ENCODE results near the gene HERC2.
A peak's percentile ranks its signal among the peaks of the same experiment; 100 is the strongest.
"Not testable (repeated sequence)": the region's sequence is repeated elsewhere in the genome, so short reads cannot be mapped to it uniquely, and the experiment has no call there.

Gene HERC2

DNA sequence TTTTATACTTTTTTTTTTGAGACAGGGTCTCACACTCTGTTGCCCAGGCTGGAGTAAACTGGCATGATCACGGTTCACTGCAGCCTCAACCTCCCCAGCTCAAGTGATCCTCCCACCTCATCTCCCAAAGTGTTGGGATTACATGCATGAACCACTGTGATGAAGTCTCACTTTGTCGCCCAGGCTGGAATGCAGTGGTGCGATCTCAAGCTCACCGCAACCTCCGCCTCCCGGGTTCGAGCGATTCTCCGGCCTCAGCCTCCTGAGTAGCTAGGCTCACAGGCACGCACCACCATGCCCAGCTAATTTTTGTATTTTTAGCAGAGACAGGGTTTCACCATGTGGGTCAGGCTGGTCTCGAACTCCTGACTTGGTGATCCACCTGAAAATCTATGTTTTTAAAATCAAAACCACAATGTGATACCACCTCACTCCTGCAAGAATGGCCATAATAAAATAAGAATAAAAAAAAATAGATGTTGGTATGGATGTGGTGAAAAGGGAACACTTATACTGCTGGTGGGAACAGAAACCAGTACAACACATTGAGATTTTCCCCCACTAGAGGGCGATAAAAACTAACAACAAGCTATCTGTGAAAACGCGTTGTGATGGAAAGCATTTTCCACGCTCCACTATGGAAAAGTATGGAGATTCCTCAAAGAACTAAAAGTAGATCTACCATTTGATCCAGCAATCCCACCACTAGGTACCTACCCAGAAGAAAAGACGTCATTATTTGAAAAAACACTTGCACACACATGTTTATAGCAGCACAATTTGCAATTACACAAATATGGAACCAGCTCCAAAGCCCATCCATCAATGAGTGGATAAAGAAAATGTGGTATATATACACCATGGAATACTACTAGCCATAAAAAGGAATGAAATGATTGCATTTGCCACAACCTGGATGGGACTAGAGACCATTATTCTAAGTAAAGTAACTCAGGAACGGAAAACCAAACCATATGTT, 196.0 kb downstream of the HERC2 start:
- DNase-seq: peak; percentile 5 to 13

DNA sequence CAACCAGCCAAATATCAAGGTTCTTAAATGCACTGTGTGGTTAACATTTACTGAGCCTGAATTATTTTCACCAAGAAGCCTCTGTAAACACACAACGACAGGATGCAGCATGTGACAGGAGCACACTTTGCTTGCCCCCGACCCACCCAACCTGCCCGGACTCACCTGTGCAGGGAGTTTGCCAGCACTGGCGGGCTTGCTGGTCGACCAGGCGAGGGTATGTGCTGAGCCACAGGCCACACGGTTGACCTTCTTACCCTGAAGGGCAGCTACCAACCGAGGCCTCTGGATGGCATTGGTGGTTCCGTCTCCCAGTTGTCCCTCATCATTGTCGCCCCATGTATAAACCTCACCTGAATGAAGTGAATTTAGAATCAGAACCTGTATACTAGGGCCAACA, 197.1 kb downstream of the HERC2 start:
- DNase-seq: no peak

DNA sequence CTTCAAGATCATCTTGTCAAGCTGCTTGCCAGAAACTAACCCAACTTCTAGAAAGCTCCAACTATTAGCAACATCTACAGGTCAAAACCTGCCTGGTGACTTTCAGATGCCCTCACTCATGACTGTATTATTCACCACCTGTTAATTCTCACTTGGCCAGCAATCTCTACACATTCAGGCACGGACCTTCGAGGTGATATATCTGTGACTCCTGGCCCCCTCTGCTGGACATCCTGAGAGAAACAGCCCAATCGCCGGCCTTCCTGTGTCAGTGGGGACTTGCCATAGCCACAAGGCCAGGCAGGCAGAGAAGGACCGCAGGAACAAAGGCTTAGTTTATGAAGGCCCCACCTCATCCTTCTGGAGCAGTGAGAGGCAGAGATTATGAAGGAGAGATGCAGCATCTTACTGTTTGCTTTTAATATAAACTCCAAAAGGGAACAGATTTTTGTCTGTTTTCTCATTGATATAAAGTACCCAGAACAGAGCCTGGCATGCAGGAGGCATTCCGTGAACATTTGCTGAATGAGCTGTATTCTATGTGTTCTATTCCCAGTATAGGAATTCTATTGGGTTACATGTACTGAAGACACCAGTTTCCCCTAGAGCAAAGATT, 198.5 kb downstream of the HERC2 start:
- DNase-seq: no peak

DNA sequence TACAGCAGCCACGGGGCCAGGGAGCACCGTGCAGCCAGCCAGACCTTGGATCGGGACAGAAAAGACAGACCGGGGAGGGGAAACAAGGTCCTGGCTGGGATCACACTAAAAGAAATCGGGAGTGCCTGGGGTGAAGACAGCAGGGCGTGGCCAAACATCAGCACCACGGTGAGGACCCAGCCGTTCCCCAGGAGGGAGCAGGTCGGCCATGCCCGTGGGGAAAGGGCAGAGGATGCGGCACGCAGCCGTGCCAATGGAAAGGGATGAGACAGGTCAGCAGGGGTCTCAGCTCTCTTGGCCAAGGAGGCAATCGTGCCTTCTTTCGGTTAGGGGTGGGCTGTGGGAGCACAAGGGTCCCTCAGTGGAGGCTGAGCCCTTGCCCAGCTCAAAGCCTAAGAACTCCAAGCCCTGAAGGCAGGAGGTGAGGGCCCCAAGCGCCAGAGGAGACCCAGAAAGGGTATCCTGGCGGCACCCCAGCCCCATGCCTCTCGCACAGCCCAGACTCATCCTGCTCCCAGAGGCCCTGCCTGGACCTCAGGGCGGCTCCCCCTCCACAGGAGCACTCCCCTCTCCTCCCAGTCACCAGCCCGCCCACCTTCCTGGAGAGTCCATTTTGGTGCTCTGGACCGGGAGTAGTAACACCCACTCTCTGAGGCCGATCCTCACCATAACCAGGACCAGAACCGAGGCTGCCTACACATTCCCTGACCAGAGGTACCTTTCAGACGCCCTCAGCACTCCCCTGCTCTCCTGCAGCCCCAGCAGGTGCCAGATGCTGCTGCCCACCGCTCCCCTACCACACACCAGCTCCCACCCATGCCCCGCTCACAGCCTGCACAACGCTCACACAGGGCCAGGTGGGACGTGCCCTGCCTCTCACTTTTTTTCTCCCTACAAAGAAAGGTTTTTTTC, 199.7 kb downstream of the HERC2 start:
- DNase-seq: no peak

DNA sequence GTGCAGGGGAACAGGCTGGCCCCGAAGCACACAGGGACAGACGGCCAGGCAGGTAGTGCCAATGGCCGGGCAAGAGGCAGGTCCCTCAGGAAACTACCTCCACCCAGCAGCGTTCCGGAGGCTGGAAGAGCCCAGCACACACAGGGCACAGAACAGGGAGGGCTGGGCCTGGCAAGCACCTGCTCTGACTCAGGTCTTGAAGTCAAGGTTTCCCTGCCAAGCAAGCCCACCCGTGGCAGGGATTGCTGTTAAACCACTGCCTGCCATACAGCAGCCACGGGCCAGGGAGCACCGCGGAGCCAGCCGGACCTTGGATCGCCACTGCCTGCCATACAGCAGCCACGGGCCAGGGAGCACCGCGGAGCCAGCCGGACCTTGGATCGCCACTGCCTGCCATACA, 200.4 kb downstream of the HERC2 start:
- DNase-seq: not testable (repeated sequence)

DNA sequence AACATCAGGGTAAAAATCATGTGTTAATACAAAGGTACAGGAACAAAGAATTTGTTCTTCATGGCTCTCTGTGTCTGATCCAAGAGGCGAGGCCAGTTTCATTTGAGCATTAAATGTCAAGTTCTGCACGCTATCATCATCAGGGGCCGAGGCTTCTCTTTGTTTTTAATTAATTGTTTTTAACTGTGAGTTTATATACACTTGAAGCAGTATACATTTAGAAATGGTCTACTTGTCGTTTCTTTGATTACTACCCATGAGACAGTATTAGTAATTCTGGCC, 201.7 kb downstream of the HERC2 start:
- no peak for DNase-seq

DNA sequence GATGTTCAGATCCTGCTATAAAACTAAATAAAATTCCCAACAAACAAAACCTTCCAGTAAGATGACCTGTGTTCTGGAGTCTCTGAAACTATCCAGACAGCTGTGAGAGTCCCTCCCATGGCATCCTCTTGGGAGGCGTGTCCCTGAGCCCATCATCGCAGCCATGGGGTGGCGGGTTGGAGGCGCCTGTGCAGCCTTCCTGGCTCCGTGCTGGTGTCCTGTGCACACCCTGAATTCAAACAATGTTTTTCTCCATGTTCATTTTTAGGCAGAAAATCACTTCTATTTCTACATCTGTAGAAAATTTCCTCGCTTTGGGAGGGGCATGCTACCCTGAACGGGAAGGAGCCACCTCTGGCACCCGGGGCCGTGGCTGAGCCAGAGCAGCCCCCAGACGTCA, 203.4 kb downstream of the HERC2 start:
- DNase-seq: no peak

DNA sequence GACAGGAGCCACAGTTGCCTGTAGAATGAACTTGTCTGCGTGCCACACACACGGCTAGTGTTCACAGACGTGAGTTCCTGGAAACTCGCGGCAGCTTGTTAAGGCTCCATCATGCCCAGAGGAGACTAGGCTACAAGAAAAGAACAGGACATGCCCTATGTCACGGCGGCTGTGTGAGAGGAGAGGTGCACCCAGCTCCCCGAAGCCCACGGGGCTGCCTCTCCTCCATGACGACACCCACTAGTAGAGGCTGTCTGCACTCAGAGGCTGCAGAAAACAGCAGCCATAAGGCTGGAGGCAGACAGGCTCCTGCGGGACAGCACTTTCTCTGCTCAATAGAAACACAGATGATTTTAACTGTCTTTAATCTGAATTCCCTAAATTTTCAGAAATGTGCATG, 203.9 kb downstream of the HERC2 start:
- no peak for DNase-seq

DNA sequence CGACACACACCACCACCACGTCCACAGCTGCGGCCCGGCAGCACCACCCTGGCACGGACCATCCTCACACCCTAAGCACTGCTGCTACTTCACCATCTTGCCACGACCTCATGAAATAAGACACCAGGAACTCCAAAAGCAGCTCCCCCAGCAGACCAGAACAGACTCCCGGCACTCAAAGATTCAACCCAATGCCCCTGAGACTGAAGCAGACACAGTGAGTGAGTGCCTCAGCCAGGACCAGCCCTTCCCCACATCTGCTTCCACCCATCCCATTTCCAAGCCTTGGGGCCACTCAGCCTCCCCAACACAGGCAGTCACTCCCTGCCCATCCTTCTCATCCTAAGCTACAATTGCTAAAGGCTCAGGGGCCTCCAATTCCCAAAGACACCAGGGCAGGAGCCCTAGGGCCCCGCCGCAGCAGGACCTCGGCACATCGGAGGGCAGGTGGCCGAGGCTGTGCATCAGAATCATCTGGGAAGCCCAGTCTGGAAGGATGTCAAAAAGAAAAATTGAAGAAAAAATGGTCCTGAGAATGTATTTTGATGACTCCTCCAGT, 204.5 kb downstream of the HERC2 start:
- no peak for DNase-seq

DNA sequence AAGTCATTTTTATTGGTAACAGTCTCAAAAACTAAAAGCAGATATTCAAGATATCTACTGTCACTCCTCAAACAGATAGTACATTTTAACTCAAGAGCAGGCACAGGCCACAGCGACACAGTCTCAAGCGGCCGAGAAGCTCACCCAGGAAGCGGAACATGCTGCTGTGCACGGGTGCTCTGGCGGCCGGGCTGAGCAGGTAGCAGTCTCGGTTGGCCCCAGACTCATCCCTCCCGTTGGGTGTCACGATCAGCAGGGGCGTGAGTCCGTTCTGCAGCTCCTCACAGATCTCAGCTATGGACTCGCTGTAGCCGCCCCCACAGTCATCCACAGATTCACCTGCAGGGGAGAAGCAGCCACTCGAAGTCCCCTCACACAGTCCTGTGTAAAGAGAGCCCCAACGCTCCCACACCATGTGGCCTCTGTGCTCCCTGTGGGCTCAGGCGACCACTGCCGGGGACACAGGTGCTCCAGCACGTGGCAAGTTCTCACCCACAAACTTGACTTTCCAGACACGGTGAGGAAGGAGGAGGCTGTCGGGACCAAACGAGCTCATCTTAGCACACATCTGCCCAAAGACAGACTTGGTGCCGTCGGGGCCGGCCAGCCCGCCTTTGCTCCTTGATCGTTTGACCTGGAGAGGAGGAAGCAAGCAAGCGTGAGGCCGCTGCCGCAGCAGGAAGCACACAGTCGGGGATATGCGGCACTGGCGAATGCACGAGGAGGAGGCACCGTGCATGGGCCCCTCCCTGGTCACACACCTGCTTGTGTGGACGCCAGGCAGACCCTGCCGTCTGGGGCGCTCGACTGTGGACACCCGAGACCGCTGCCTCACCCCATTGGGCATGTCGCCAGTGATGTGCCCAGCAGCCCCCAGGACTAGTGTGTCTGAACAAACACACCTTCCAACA, 205.2 kb downstream of the HERC2 start:
- DNase-seq: no peak

DNA sequence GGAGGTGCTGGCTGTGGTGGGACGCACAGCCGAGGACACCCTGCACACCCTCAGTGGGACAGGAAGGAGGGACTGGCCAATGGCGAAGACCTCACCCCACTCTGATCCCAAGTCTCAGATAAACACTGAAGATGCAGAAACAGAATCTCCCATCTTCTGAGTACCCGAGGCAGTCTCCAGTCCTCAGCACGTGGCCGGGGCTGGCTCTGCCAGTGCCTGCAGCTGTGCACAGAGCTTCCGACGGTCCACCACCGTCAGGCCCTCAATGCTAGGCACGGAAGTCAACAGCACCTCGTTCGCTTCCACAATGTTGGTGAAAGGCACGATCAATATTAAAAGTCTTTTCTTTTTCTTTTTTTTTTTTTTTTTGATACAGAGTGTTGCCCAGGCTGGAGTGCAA, 206.1 kb downstream of the HERC2 start:
- no peak for DNase-seq

DNA sequence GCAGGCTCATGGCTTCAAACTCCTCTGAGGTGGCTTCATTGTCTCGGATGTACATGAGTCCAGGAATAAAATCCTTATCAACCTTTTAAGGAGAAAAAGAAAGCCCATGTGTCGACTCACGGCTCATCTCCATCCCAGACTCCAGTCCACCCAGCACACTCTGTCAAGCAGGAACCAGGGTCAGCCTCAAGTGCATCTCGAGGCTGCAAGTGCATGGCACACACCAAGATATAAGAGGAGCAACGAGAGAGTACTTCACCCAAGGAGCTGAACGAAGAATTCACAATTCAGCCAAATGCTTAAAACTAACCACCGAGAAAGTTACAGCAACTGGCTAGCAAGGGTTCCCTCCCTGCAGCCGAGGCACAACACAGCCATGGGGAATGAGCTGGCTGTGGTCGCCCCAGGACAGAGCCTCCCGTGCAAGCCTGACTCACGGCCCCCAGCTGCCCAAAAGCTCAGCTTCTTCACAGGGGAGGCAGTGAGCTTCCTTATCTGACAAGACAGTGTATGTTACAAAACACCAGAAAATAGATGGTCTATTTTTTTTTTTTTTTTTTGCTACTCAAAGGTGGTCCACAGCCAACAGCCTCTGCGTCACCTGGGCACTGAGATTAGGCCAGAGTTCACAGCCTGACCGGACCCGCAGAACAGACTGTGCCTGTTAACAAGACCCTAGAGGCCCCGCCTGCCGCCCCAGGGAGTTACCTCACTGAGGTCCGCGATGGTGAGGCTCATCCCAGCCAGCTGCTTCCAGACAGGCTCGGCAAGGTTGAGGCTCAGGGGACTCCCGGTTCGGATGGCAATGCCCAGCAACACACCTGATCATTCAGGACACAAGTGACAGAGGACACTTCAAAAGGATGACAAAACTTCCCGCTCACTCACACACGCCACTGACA, 207.0 kb downstream of the HERC2 start:
- no peak for DNase-seq

DNA sequence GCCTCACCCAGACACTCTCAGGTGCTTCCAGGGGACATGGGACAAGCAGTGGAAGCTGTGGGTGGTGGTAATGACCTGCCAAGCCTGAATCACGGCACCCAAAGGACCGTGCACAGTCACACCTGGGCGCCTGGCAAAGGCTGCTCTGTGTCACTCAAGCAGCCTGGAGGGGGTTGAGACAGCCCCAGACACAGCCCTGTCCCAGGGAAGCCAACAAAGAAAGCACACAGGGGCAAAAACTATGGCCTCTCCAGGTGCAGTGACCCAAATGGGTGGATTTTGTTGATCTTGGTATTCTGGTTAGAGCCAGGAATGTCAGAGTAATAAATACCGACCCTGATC, 207.9 kb downstream of the HERC2 start:
- DNase-seq: no peak

DNA sequence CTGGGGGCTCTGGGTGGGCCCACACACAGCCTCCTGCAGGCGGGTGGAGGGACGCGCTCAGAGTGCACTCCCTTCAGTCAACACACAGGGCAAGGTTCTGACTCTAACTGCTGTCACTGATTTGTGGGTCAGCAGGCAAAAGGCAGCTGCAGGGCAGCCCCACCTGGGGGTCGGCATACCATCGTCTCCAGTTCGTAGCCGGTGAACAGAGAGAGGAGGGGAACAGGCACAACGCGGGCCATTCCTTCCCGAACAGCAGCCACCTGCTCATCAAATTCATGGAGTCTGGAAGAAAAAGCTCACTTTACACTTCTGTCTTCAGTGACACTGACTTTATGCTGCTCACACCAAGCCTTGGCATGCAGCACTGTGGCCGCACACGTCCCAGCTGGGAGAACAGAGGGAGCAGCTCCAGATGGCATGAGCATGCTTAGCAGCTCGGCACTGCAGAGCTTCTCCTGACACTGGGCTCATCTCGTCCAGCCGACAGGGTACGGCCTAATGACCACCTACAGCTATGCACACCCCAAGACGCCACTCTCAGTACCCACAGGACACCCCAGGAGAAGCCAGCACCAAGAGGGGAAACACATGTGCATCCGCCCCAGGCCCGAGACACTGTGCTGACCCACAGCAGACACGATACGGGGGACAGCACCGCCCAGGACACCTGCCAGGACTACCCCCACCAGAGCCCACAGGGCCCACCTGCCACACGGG, 208.4 kb downstream of the HERC2 start:
- no peak for DNase-seq

DNA sequence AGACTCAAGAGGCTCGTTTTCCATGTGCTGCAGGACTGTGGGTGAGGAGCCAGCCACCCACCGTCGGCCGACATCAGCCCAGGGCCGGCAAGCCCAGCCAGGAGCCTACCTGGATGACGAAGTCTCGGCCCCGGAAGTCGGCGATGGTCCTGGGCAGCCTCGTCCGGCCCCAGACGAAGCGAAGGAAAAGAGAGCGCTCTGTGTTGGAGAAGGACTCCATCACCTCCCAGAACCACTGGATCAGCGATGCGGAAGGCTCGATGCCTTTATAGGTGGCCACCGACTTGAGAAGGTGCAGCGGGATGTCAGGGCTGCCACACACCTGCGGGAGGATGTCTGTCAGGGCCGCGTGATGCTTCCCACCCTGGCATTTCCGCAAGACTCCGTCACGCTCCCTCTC, 209.0 kb downstream of the HERC2 start:
- no peak for DNase-seq

DNA sequence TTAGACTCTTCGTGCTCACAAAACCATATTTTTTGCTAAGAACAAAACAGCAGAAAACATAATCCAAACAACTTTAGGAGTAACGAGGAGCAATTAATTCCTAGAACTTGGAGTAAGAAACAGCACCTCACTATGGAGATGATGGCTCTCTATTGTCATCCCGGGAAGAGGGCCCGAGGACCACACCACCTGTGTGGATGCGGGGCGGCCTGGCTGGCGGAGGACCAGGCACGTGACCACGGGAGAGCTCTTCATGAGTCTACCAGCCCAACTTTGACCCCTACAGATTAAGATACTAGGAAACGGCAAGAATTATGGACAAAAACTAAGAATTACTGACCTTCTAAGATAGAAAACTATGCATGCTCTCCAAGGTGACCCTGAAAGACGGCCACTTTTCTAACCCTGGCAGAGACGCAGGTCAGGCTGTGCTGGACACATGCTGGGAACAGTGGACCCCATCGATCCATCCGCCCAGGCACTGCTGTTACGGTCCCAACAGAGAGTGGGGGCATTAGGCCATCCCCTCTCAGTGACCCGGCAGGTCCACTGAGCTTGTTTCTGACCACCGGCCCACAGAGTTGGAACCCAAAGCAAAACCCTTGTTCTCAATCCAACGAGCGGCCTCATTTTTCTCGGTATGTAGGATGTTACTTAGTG, 209.7 kb downstream of the HERC2 start:
- no peak for DNase-seq

DNA sequence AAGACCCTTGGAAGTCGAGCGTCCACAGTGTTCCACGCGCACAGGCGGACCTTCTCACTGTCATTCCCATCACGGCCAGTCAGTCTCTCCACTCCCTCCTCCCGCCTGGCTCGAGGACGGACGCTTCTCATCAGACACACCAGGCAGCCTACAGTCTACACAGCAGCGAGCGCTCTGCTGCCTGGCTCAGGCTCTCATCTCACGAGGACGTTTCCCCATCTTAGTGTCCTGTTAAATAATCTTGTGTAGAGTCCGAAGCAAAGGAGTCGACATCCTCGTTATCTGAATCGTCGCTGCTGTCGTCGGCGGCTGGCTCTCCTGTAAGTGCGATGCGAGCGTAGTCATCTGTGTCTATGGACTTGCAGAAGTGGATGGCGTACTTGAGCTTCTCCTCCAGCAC, 210.4 kb downstream of the HERC2 start:
- no peak for DNase-seq

DNA sequence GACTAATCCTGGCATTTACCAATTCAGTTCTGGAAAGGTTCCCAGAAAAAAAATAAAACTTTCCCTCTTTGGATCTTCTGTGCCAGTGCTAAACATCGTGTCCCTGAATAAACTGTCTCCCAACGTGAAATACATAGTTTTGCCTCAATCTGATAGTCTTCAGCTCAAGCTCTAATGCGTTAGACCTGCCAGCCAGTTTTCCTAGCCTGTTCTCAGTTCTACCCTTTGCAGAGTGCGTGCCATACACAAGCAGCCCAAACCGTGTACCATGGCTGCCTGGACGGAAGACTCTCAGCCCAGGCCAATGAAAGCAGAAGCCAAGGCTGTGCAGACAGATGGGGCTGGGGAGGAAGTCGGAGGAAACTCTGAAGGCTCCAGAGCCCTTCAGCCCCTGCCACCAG, 211.5 kb downstream of the HERC2 start:
- no peak for DNase-seq

DNA sequence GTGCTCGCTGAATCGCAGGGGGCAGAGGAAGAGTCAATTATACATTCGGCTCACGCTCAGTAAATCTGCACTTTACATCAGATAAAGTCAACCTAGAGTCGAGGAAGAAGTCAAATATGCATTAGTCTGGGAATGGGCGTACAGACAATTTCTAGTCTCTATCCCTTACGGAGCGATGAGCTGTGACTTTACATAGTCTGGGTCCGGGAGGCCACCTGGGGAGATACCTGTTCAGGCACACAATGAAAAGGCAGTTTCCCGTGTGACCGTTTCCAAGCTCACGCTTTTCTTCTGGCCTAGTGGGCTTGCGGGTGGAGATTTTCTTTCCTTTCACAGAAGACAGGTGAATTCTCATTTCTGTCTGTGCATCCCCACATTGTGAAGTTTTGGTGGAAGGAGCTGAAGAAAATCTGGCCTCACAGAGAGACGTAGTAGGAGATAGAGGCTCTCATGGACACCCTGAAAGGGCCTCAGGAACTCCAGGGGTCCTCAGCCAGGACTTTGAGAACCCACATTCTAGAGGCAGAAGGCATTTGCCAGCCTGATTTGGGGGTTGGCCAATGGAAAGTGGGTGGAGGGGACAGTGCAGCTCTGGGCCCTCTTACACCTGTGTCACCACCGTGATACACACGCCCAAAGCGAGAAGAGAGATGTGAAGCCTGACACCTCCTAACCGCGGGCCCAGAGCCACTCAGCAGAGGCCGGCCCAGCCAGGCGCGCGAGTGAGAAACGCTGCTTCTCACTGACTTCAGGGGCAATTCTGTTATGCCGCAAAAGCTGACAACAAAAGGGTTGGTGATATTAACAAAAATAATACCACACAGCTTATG, 212.1 kb downstream of the HERC2 start:
- no peak for DNase-seq

Data from NCI-H1930 (cell line).